H1 (cell line): Measurements from ENCODE around the gene TEAD4. TPM values are rescaled to one million over a fixed set of nuclear protein-coding genes. Genes with fewer than 3 reads are reported as not detected.

ENCODE experiments used
- CTCF ChIA-PET: fragments of 300-600 bp; sonication (Branson Sonifier 250); formaldehyde crosslinking; loops from one replicate; lab custom pipeline; 2021; ENCODE audit not compliant: partially characterized antibody; lab: Charles Lee
- POLR2A ChIA-PET: fragments of 300-600 bp; sonication (Branson Sonifier 250); formaldehyde crosslinking; loops from one replicate; lab custom pipeline; 2021; ENCODE audit warnings: inconsistent platforms; ENCODE audit not compliant: partially characterized antibody; lab: Charles Lee
- DNase-seq, 2 experiments: peaks; one replicate each; pipeline versions ENCODE4 v3.0.0 to v3.0.0-alpha.2; 2010 to 2022; ENCODE audit warnings: low spot score in 2 of 2, low read depth in 1 of 2, mixed read lengths in 1 of 2
- FAIRE-seq: peaks from 2 replicates; lab custom pipeline; 2011; peaks lifted over from hg19 to GRCh38; lab: Jason Lieb, UNC
- H2AFZ ChIP-seq: 2 replicates; pipeline ENCODE4 v1.8.1; 2012; ENCODE audit warnings: low read length, inconsistent platforms
- H2AK5ac ChIP-seq: 2 replicates; pipeline ENCODE4 v1.6.1; 2013; ENCODE audit warnings: low read depth, low read length
- H2BK120ac ChIP-seq: replicated peaks from 2 replicates; pipeline ENCODE3; 2013; ENCODE audit warnings: low read depth, low read length, inconsistent platforms
- H2BK12ac ChIP-seq: 2 replicates; pipeline ENCODE4 v1.6.1; 2013; ENCODE audit warnings: low read depth, low read length
- H2BK15ac ChIP-seq: 2 replicates; pipeline ENCODE4 v1.6.1; 2013; ENCODE audit warnings: low read length
- H2BK20ac ChIP-seq: 2 replicates; pipeline ENCODE4 v1.6.1; 2013; ENCODE audit warnings: low read length
- H2BK5ac ChIP-seq: 2 replicates; pipeline ENCODE4 v1.6.1; 2013; ENCODE audit warnings: low read depth, low read length
- H3K14ac ChIP-seq: 2 replicates; pipeline ENCODE4 v1.6.1; 2013; ENCODE audit warnings: inconsistent platforms; ENCODE audit not compliant: insufficient read length
- H3K18ac ChIP-seq: 2 replicates; pipeline ENCODE4 v1.6.1; 2013; ENCODE audit warnings: low read length; ENCODE audit errors: extremely low read depth
- H3K23ac ChIP-seq: 2 replicates; pipeline ENCODE4 v1.6.1; 2013; ENCODE audit warnings: inconsistent platforms; ENCODE audit not compliant: insufficient read length
- H3K23me2 ChIP-seq: 2 replicates; pipeline ENCODE4 v1.6.1; 2013; ENCODE audit warnings: low read depth, low read length
- H3K27ac ChIP-seq: 2 replicates; pipeline ENCODE4 v1.6.1; 2011; ENCODE audit warnings: low read depth, low read length, inconsistent platforms
- H3K27me3 ChIP-seq, 4 experiments: replicated peaks in 1 of 4; 1 replicate in 1 of 4; 2 replicates in 3 of 4; pipeline versions ENCODE4 v1.6.1 to v1.8.1; 2011 to 2013; ENCODE audit warnings: low read length in 3 of 4, mild to moderate bottlenecking in 3 of 4, inconsistent platforms in 2 of 4, mixed read lengths in 2 of 4, moderate library complexity in 1 of 4; ENCODE audit not compliant: control insufficient read depth in 3 of 4, insufficient read depth in 3 of 4; ENCODE audit errors: extremely low read depth in 1 of 4
- H3K36me3 ChIP-seq, 4 experiments: 2 replicates each; pipeline versions ENCODE4 v1.6.1 to v1.8.1; 2011 to 2013; ENCODE audit warnings: mild to moderate bottlenecking in 4 of 4, low read length in 3 of 4, moderate library complexity in 2 of 4, control low read depth in 1 of 4, inconsistent platforms in 1 of 4; ENCODE audit not compliant: insufficient read depth in 4 of 4, control insufficient read depth in 2 of 4
- H3K4ac ChIP-seq: replicated peaks from 2 replicates; pipeline ENCODE3; 2013; ENCODE audit warnings: low read length, low read depth, mixed read lengths, inconsistent platforms; ENCODE audit not compliant: insufficient read length
- H3K4me1 ChIP-seq, 4 experiments: replicated peaks in 1 of 4; 1 replicate in 1 of 4; 2 replicates in 3 of 4; pipeline versions ENCODE4 v1.6.1 to v1.8.1; 2011 to 2013; ENCODE audit warnings: low read length in 3 of 4, inconsistent platforms in 2 of 4, mixed read lengths in 1 of 4; ENCODE audit not compliant: insufficient read depth in 4 of 4, control insufficient read depth in 3 of 4
- H3K4me2 ChIP-seq, 2 experiments: 2 replicates each; pipeline versions ENCODE4 v1.6.1 to v1.8.1; 2011 to 2013; ENCODE audit warnings: low read depth in 2 of 2, low read length in 2 of 2, control low read depth in 1 of 2, inconsistent platforms in 1 of 2, mild to moderate bottlenecking in 1 of 2; ENCODE audit not compliant: insufficient read depth in 1 of 2
- H3K4me3 ChIP-seq, 4 experiments: fragments of 200-600, 300-600 bp in 1 of 4; sonication (generic), shearing (Covaris generic), sonication (Bioruptor Twin) in 1 of 4; 2 replicates each; pipeline versions ENCODE4 v1.5.1 to v1.8.1; 2011 to 2016; ENCODE audit warnings: low read length in 4 of 4, low read depth in 3 of 4, control low read depth in 2 of 4, inconsistent platforms in 2 of 4, mild to moderate bottlenecking in 2 of 4, mixed read lengths in 1 of 4, moderate library complexity in 1 of 4; ENCODE audit not compliant: insufficient read depth in 2 of 4; ENCODE audit errors: extremely low read depth in 1 of 4
- H3K56ac ChIP-seq: replicated peaks from 2 replicates; pipeline ENCODE3; 2013; ENCODE audit warnings: low read depth, mild to moderate bottlenecking, mixed read lengths, low read length, inconsistent platforms; ENCODE audit not compliant: insufficient read length
- H3K79me1 ChIP-seq: 2 replicates; pipeline ENCODE4 v1.6.1; 2013; ENCODE audit warnings: low read depth, low read length, control low read depth
- H3K79me2 ChIP-seq, 2 experiments: 2 replicates each; pipeline versions ENCODE4 v1.6.1 to v1.8.1; 2012 to 2013; ENCODE audit warnings: low read length in 2 of 2, mild to moderate bottlenecking in 2 of 2, inconsistent platforms in 1 of 2; ENCODE audit not compliant: insufficient read depth in 2 of 2, control insufficient read depth in 1 of 2
- H3K9ac ChIP-seq, 4 experiments: replicated peaks in 1 of 4; 1 replicate in 1 of 4; 2 replicates in 3 of 4; pipeline versions ENCODE4 v1.6.1 to v1.8.1; 2011 to 2013; ENCODE audit warnings: low read depth in 3 of 4, low read length in 3 of 4, control low read depth in 2 of 4, mild to moderate bottlenecking in 2 of 4, moderate library complexity in 2 of 4, inconsistent platforms in 1 of 4; ENCODE audit errors: extremely low read depth in 1 of 4
- H3K9me3 ChIP-seq, 2 experiments: 2 replicates each; pipeline versions ENCODE4 v1.6.1 to v1.8.1; 2012 to 2013; ENCODE audit warnings: mild to moderate bottlenecking in 2 of 2, moderate library complexity in 2 of 2, control low read depth in 1 of 2, inconsistent platforms in 1 of 2, low read depth in 1 of 2, low read length in 1 of 2, mixed read lengths in 1 of 2; ENCODE audit not compliant: insufficient read depth in 2 of 2
- H4K20me1 ChIP-seq, 2 experiments: replicated peaks in 1 of 2; 2 replicates each; pipeline versions ENCODE3 to v1.8.1; 2011 to 2013; ENCODE audit warnings: inconsistent platforms in 2 of 2, low read length in 2 of 2, mild to moderate bottlenecking in 1 of 2; ENCODE audit not compliant: insufficient read depth in 2 of 2, control insufficient read depth in 1 of 2
- H4K5ac ChIP-seq: 2 replicates; pipeline ENCODE4 v1.6.1; 2013; ENCODE audit warnings: low read length, low read depth, mixed read lengths, inconsistent platforms; ENCODE audit not compliant: insufficient read length
- H4K8ac ChIP-seq: 2 replicates; pipeline ENCODE4 v1.8.0; 2013; ENCODE audit warnings: mild to moderate bottlenecking, moderate library complexity, low read length, inconsistent platforms; ENCODE audit not compliant: insufficient read depth; ENCODE audit errors: extremely low read depth
- H4K91ac ChIP-seq: replicated peaks from 2 replicates; pipeline ENCODE3; 2013; ENCODE audit warnings: low read length, mixed read lengths, inconsistent platforms; ENCODE audit not compliant: insufficient read length
- BCL11A ChIP-seq, 2 experiments: IDR thresholded peaks; one replicate each; pipeline ENCODE4 v1.6.1; 2011; ENCODE audit warnings: low read depth in 2 of 2, low read length in 2 of 2, mild to moderate bottlenecking in 2 of 2
- CEBPB ChIP-seq: IDR thresholded peaks from 2 replicates; pipeline ENCODE4 v1.6.1; 2012; ENCODE audit warnings: low read depth, low read length
- CTBP2 ChIP-seq: IDR thresholded peaks from 2 replicates; pipeline ENCODE4 v1.7.0; 2011; ENCODE audit warnings: borderline replicate concordance, mild to moderate bottlenecking, moderate library complexity, mixed read lengths, low read length; ENCODE audit not compliant: insufficient read depth, insufficient read length
- EP300 ChIP-seq, 2 experiments: IDR thresholded peaks; 1 replicate in 1 of 2; 2 replicates in 1 of 2; pipeline ENCODE4 v1.6.1; 2011 to 2012; ENCODE audit warnings: low read depth in 2 of 2, low read length in 2 of 2, mild to moderate bottlenecking in 2 of 2, borderline replicate concordance in 1 of 2, inconsistent platforms in 1 of 2, moderate library complexity in 1 of 2
- JUN ChIP-seq: IDR thresholded peaks from 2 replicates; pipeline ENCODE4 v1.6.1; 2011; ENCODE audit warnings: low read depth, mild to moderate bottlenecking, improper control_type of control experiment, low read length
- NANOG ChIP-seq: IDR thresholded peaks from 2 replicates; pipeline ENCODE4 v1.6.1; 2011; ENCODE audit warnings: low read length, low read depth, mild to moderate bottlenecking, inconsistent platforms; ENCODE audit not compliant: insufficient read depth, poor library complexity, severe bottlenecking
- SAP30 ChIP-seq: fragments of 300-600 bp; sonication (generic); IDR thresholded peaks from 2 replicates; pipeline ENCODE4 v1.7.1; 2012; ENCODE audit warnings: low read length, moderate library complexity, mild to moderate bottlenecking, inconsistent platforms; ENCODE audit not compliant: insufficient read depth, insufficient replicate concordance
- SIRT6 ChIP-seq: IDR thresholded peaks from one replicate; pipeline ENCODE4 v1.7.1; 2012; ENCODE audit warnings: low read length, inconsistent platforms
- SP2 ChIP-seq: IDR thresholded peaks from 2 replicates; pipeline ENCODE4 v1.6.1; 2012; ENCODE audit warnings: mild to moderate bottlenecking, low read length, inconsistent platforms
- SP4 ChIP-seq: IDR thresholded peaks from 2 replicates; pipeline ENCODE4 v1.6.1; 2012; ENCODE audit warnings: low read length, inconsistent platforms
- SUZ12 ChIP-seq: fragments of 200-600 bp; sonication (generic); IDR thresholded peaks from 2 replicates; pipeline ENCODE4 v1.6.1; 2012; ENCODE audit warnings: mild to moderate bottlenecking, inconsistent platforms, low read length, moderate library complexity, mixed read lengths
- WGBS, 2 experiments: shearing (Covaris generic) in 1 of 2; methylation state at CpG; one replicate each; pipeline versions ENCODE4 v1.1.6 to v1.1.7; 2013 to 2015; ENCODE audit warnings: low lambda C conversion rate in 2 of 2, mixed read lengths in 2 of 2, inconsistent platforms in 1 of 2, low coverage in 1 of 2, missing lambda C conversion rate in 1 of 2; ENCODE audit not compliant: insufficient replicate concordance in 2 of 2, insufficient coverage in 1 of 2, insufficient read length in 1 of 2; ENCODE audit errors: extremely low coverage in 1 of 2, missing lambda C conversion rate in 1 of 2; 5-methylcytosine and 5-hydroxymethylcytosine counted together
- polyA plus RNA-seq, 7 experiments: library from polyadenylated mRNA; depleted of rRNA in 3 of 7; stranded (reverse) in 5 of 7; unstranded in 2 of 7; fragments of >200 nt in 5 of 7; fragments of 200-250 nt in 2 of 7; gene quantifications; 1 replicate in 5 of 7; 2 replicates in 1 of 7; 4 replicates in 1 of 7; pipeline versions ENCODE4 v1.2.1 to v1.2.3, GENCODE V29; 2011 to 2013; ENCODE audit warnings: missing spikeins in 2 of 7, mixed read lengths in 2 of 7
- total RNA-seq: library from RNA; stranded (reverse); fragmentation: NEBNext Ultra II Directional; extraction: Animal tissue kit (Norgen Biotek cat#: 25700); gene quantifications from 2 replicates; pipeline ENCODE4 v1.2.1, GENCODE V29; 2021

The TEAD4 gene
- total and polyA plus RNA-seq, 2 of the 8 experiments (the other 6 are each of a cell fraction or from before 2014, with no cell fraction given): 56.7 to 116 TPM

- Histone ChIP-seq H2AK5ac (no peak overlapping the region; the same call in 1 of the 2 replicates), H2BK5ac (no peak overlapping the region), H2BK120ac (no peak overlapping the region), H3K4ac (no peak overlapping the region), H2BK20ac (no peak overlapping the region), H3K23ac (no peak overlapping the region), H4K5ac (no peak overlapping the region), H4K20me1 (no peaks in the 10 kb centered on the region), H3K18ac (no peak overlapping the region), H3K36me3 (peaks cover 0 to 4% (median 0%) of the 10 kb centered on the region in 4 experiments; a peak in 3 of 8 replicates), H3K79me2 (no peaks in the 10 kb centered on the region), H3K14ac (no peak overlapping the region), H2AFZ (no peak overlapping the region), H3K56ac (no peak overlapping the region), H3K4me3 (no peak overlapping the region), H4K8ac (no peak overlapping the region), H3K9ac (no peak overlapping the region), H3K27me3 (no peaks in the 10 kb centered on the region), H2BK12ac (no peak overlapping the region), H3K27ac (no peak overlapping the region), H3K9me3 (no peaks in the 10 kb centered on the region), H4K91ac (no peak overlapping the region), H3K4me2 (no peak overlapping the region), H2BK15ac (no peak overlapping the region), H3K23me2 (no peaks in the 10 kb centered on the region), H3K79me1 (no peaks in the 10 kb centered on the region; the same call in 1 of the 2 replicates), H3K4me1 (peaks cover 0 to 7% (median 2%) of the 10 kb centered on the region in 4 experiments; a peak in 5 of 7 replicates)
- POLR2A ChIA-PET: interaction anchor here (0.9 to 1.4 kb wide), 3 partner anchors 8 to 33 kb away, joined by 3 to 4 read pairs (median 3); no protein-coding TSS in a partner anchor
- WGBS, 2 experiments: 96% methylated on average over 9 of the region's 9 CpGs; no CpG with 5 or more reads in 1 of the 2 experiments
- no peak for FAIRE-seq
- CTCF ChIA-PET: interaction anchor here (0.7 to 3.2 kb wide), 5 partner anchors 21 to 85 kb away, joined by 3 to 15 read pairs (median 4); no protein-coding TSS in a partner anchor
- no peak for DNase-seq
- TF ChIP-seq SP4 (no peak), JUN (no peak), CTBP2 (no peak), SAP30 (no peak), NANOG (no peak), SUZ12 (no peak), SP2 (no peak), CEBPB (no peak), BCL11A (IDR thresholded peaks at IDR 0.05; ENCODE audit: low read depth in 2 of 2, low read length in 2 of 2) (no peak), SIRT6 (no peak), EP300 (IDR thresholded peaks at IDR 0.05; ENCODE audit: borderline replicate concordance in 1 of 2, low read depth in 2 of 2, low read length in 2 of 2) (no peak)
These were observed 36.1 kb upstream of the TEAD4 start for GRCh38 chr12:2923057-2923456.
